ENCODE data around the gene SKIDA1. TPM values are rescaled to one million over a fixed set of nuclear protein-coding genes. Genes with fewer than 3 reads are reported as not detected.

Gene SKIDA1
- total RNA-seq, 3 donors from 2014 or later, result 0.59 to 1.4 (median 0.98) TPM

DNA sequence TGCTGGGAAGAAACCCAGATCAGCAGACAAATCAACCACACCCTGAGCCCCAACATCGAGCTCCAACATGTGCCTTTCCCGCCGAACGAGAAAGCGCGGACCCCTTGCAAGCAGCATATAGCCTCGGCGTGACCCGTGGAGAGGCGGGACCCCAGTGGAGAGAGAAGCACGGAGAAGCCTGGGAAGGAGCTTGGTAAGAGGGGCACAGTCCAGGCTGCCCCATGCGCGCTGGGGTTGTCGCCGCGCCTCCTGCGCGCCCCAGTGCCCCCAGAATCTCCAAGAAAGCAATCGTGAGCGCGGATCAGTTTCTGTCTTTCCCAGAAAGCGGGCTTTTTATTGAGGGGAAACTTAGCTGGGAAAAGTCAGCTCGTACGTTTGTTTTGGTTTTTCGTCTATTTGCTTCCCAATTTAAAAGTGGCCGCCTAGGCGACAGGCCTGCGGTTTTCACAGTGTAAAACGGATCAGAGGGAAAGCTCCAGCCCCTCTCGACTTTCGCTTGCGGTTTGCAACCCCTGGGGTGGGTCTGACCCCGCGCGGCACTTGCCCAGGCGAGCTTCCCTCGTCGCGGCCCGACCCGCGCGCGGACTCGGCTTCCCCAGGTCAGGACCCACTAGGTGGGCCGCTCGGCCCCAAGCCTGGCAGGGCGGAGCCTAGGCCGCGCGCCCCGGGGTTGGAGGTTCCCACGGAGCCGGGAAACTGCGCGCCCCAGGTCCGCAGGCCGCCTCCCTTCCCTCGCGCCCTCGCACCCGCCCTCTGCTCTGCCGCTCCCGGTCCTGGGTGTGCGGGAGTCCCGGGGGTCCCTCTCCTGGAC, 31.1 kb downstream of the SKIDA1 start:
- no peaks in the 10 kb centered on the region for H3K9me3 ChIP-seq
- H3K4me1 ChIP-seq, result no peaks in the 10 kb centered on the region
- no peak for DNase-seq (ENCODE audit: low spot score in 2 of 2)
- H3K27ac ChIP-seq, result peak overlapping the region; percentile 17 to 46
- TF ChIP-seq POLR2AphosphoS5 (IDR thresholded peaks at IDR 0.05) (no peak), POLR2A (IDR thresholded peaks at IDR 0.05) (no peak)
- TF ChIP-seq, protein P1, sequence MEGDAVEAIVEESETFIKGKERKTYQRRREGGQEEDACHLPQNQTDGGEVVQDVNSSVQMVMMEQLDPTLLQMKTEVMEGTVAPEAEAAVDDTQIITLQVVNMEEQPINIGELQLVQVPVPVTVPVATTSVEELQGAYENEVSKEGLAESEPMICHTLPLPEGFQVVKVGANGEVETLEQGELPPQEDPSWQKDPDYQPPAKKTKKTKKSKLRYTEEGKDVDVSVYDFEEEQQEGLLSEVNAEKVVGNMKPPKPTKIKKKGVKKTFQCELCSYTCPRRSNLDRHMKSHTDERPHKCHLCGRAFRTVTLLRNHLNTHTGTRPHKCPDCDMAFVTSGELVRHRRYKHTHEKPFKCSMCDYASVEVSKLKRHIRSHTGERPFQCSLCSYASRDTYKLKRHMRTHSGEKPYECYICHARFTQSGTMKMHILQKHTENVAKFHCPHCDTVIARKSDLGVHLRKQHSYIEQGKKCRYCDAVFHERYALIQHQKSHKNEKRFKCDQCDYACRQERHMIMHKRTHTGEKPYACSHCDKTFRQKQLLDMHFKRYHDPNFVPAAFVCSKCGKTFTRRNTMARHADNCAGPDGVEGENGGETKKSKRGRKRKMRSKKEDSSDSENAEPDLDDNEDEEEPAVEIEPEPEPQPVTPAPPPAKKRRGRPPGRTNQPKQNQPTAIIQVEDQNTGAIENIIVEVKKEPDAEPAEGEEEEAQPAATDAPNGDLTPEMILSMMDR (IDR thresholded peaks at IDR 0.05), result no peak
- no peaks in the 10 kb centered on the region for H3K27me3 ChIP-seq
- H3K36me3 ChIP-seq, result no peaks in the 10 kb centered on the region
- H3K4me3 ChIP-seq, result peak overlapping the region; percentile 69 to 82 (median 70)
- intact Hi-C loops (cut with DNase I; ENCODE audit: low total_unique reads), result loop anchor here (5.0 to 10.0 kb wide), 2 partner anchors 217 to 510 kb away; partner anchors contain the start of gene DNAJC1

DNA sequence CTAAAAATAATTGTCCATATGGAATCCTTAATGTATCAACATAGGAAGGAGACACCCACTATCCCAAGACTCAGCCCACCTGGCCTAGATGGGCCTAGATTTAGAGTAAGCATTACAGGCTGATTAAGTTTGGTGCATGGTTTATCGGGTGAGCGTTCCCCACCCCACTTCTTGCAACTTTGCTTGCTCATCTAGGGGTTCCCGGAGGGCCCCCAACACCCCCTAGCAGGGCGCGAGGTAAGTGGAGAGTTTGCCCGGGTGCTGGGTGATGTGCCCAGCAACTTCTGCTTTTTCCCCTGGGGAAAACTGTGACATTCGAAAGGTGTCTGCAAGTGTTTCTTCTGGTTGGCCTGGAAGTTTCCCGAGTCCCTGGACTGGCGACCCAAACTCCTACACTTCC, 31.7 kb downstream of the SKIDA1 start:
- Histone ChIP-seq H3K27ac (no peak overlapping the region), H3K9me3 (no peaks in the 10 kb centered on the region), H3K4me3 (peak overlapping the region in 2 of 3 donors; percentile 69 to 82), H3K27me3 (no peaks in the 10 kb centered on the region), H3K4me1 (no peaks in the 10 kb centered on the region), H3K36me3 (no peaks in the 10 kb centered on the region)
- DNase-seq (ENCODE audit: low spot score in 2 of 2), result no peak
- intact Hi-C loops (cut with DNase I; ENCODE audit: low total_unique reads), result loop anchor here (10.0 kb wide), 1 partner anchor 511 kb away; the partner anchor contains the start of gene DNAJC1
- no peak for TF ChIP-seq POLR2A (IDR thresholded peaks at IDR 0.05)
- TF ChIP-seq, protein P1 (IDR thresholded peaks at IDR 0.05), result no peak
- TF ChIP-seq POLR2AphosphoS5 (IDR thresholded peaks at IDR 0.05), result no peak

- no peak overlapping the region for H3K27ac ChIP-seq
- H3K4me1 ChIP-seq, result no peaks in the 10 kb centered on the region
- no peak overlapping the region for H3K4me3 ChIP-seq
- no peak for DNase-seq (ENCODE audit: low spot score in 2 of 2)
- no peaks in the 10 kb centered on the region for H3K27me3 ChIP-seq
- TF ChIP-seq POLR2AphosphoS5 (IDR thresholded peaks at IDR 0.05) (no peak), POLR2A (IDR thresholded peaks at IDR 0.05) (no peak)
- TF ChIP-seq, protein P1 (IDR thresholded peaks at IDR 0.05), result no peak
- H3K36me3 ChIP-seq, result no peaks in the 10 kb centered on the region
- intact Hi-C loops (cut with DNase I; ENCODE audit: low total_unique reads), result loop anchor here (10.0 kb wide), 1 partner anchor 512 kb away; the partner anchor contains the start of gene DNAJC1
- H3K9me3 ChIP-seq, result no peaks in the 10 kb centered on the region
These were observed 33.1 kb downstream of the SKIDA1 start for GRCh38 chr10:21492421-21492820.

GRCh38 chr10:21490711-21491105, 34.8 kb downstream of the SKIDA1 start:
- Histone ChIP-seq H3K27me3 (no peaks in the 10 kb centered on the region), H3K4me3 (no peak overlapping the region), H3K4me1 (no peaks in the 10 kb centered on the region), H3K9me3 (no peaks in the 10 kb centered on the region), H3K36me3 (no peaks in the 10 kb centered on the region), H3K27ac (no peak overlapping the region)
- no peak for DNase-seq (ENCODE audit: low spot score in 2 of 2)
- intact Hi-C loops (cut with DNase I; ENCODE audit: low total_unique reads), result loop anchor here (10.0 kb wide), 1 partner anchor 514 kb away; the partner anchor contains the start of gene DNAJC1
- TF ChIP-seq POLR2A (IDR thresholded peaks at IDR 0.05) (no peak), POLR2AphosphoS5 (IDR thresholded peaks at IDR 0.05) (no peak)
- TF ChIP-seq, protein P1 (IDR thresholded peaks at IDR 0.05), result no peak

Measured in breast epithelium (tissue), 4 donors.